ENCODE results near the gene KRTAP1-4. TPM values are rescaled to one million over a fixed set of nuclear protein-coding genes. Genes with fewer than 3 reads are reported as not detected.

KRTAP1-4 gene
- total and polyA plus RNA-seq, 2 of the 4 experiments (the other 2 are of a cell fraction): not detected

GRCh38 chr17:41057547-41057946 lies 27.6 kb upstream of the KRTAP1-4 start:
- intact Hi-C loops (cut with micrococcal nuclease): loop anchor here (5.0 kb wide), 1 partner anchor 100 kb away; no protein-coding TSS in a partner anchor
- Histone ChIP-seq H4K8ac (ENCODE audit: low read depth in 2 of 2, low read length in 2 of 2) (peak overlapping the region in 1 of 2 experiments; percentile 21; a peak in 1 of 4 replicates), H2AK5ac (ENCODE audit: low read depth, low read length) (peak overlapping the region; percentile 72), H3K9me1 (ENCODE audit: insufficient read depth, low read length) (peaks cover 2% of the 10 kb centered on the region; the same call in 1 of the 2 replicates), H3K9me3 (ENCODE audit: control insufficient read depth, insufficient read depth, low read length) (no peaks in the 10 kb centered on the region), H3K36me3 (ENCODE audit: control insufficient read depth, insufficient read depth, low read length) (no peaks in the 10 kb centered on the region), H3K23ac (ENCODE audit: low read depth, low read length) (no peak overlapping the region), H2BK20ac (ENCODE audit: low read depth, low read length) (peak overlapping the region; percentile 38; the same call in 1 of the 2 replicates), H4K20me1 (ENCODE audit: insufficient read depth, low read length) (no peaks in the 10 kb centered on the region), H3K4me2 (ENCODE audit: low read depth, low read length) (no peak overlapping the region), H3K4ac (ENCODE audit: low read depth, low read length) (peak overlapping the region; percentile 34; the same call in 1 of the 2 replicates), H3K27ac (ENCODE audit: insufficient read depth, low read length) (no peak overlapping the region), H3K56ac (ENCODE audit: extremely low read depth, insufficient read depth, low read length) (no peak overlapping the region), H2AK9ac (replicated peaks; ENCODE audit: low read depth, low read length, poor library complexity) (no peak overlapping the region), H2BK15ac (ENCODE audit: low read depth, low read length) (peak overlapping the region; percentile 45; the same call in 1 of the 3 replicates), H3K4me1 (ENCODE audit: control insufficient read depth, insufficient read depth, low read length) (peaks cover 16% of the 10 kb centered on the region), H3K9ac (ENCODE audit: low read depth, low read length) (no peak overlapping the region), H2BK5ac (ENCODE audit: low read depth, low read length, poor library complexity, severe bottlenecking) (peak overlapping the region; percentile 26), H3K27me3 (ENCODE audit: control insufficient read depth, insufficient read depth, low read length) (no peaks in the 10 kb centered on the region), H3K4me3 (ENCODE audit: insufficient read depth, low read depth, low read length) (no peak overlapping the region), H2AFZ (replicated peaks; ENCODE audit: low read length, poor library complexity) (no peak overlapping the region), H2BK120ac (ENCODE audit: low read depth, low read length) (peak overlapping the region; percentile 95; the same call in 1 of the 2 replicates), H4K91ac (ENCODE audit: insufficient read depth, low read depth, low read length) (no peak overlapping the region), H3K18ac (ENCODE audit: low read depth, low read length) (peak overlapping the region; percentile 40; the same call in 1 of the 2 replicates), H3K14ac (replicated peaks; ENCODE audit: low read depth, low read length) (no peak overlapping the region; the same call in 1 of the 2 replicates), H4K5ac (ENCODE audit: low read depth, low read length) (no peak overlapping the region), H3K79me1 (ENCODE audit: low read depth in 1 of 2, low read length in 2 of 2) (no peaks in the 10 kb centered on the region)
- dilution Hi-C loops (cut with HindIII; ENCODE audit: low sequenced_read_pairs, unreplicated experiment): no loop called here
- CTCF ChIA-PET: no interaction called here
- ATAC-seq (ENCODE audit: low read depth) (no peak), DNase-seq (no peak)
- no TSS peak for BruUV-seq (replicated peaks)
- WGBS, 2 experiments (ENCODE audit: extremely low coverage in 2 of 2, insufficient read length in 1 of 2): no CpG with 5 or more reads among the region's 1 CpG
- in situ Hi-C loops (cut with MboI; ENCODE audit: low sequenced_read_pairs): no loop called here
- POLR2A ChIA-PET (ENCODE audit: unreplicated experiment): interaction anchor here (0.6 kb wide), 1 partner anchor 410 kb away, joined by 12 read pairs; no protein-coding TSS in a partner anchor
- no peak for TF ChIP-seq CEBPB (IDR thresholded peaks at IDR 0.05; ENCODE audit: low read depth, low read length)
- TF ChIP-seq BHLHE40 (IDR thresholded peaks at IDR 0.05; ENCODE audit: low read depth, low read length): no peak
- TF ChIP-seq ELK1 (IDR thresholded peaks at IDR 0.05; ENCODE audit: borderline replicate concordance, low read depth, low read length): no peak
- no peak for TF ChIP-seq MAZ (IDR thresholded peaks at IDR 0.05; ENCODE audit: borderline replicate concordance, low read depth, low read length)
- TF ChIP-seq MAFK (IDR thresholded peaks at IDR 0.05; ENCODE audit: low read depth, low read length): no peak
- TF ChIP-seq RCOR1 (IDR thresholded peaks at IDR 0.05; ENCODE audit: insufficient replicate concordance, low read length): no peak
- no peak for TF ChIP-seq NFE2L2 (IDR thresholded peaks at IDR 0.05; ENCODE audit: low read depth, low read length)
- no peak for TF ChIP-seq RAD21 (IDR thresholded peaks at IDR 0.05; ENCODE audit: low read length)
- TF ChIP-seq POLR2A (IDR thresholded peaks at IDR 0.05; ENCODE audit: low read depth, low read length): no peak
- TF ChIP-seq CTCF (conservative IDR thresholded peaks at IDR 0.05; ENCODE audit: low read depth, low read length): no peak
- no peak for TF ChIP-seq FOS (IDR thresholded peaks at IDR 0.05; ENCODE audit: low read depth, low read length)
- no peak for TF ChIP-seq RFX5 (IDR thresholded peaks at IDR 0.05; ENCODE audit: low read depth, low read length)
- no peak for TF ChIP-seq MXI1 (IDR thresholded peaks at IDR 0.05; ENCODE audit: borderline replicate concordance, low read depth, low read length)
- TF ChIP-seq CHD1 (IDR thresholded peaks at IDR 0.05; ENCODE audit: low read depth, low read length): no peak
- TF ChIP-seq SMC3 (IDR thresholded peaks at IDR 0.05; ENCODE audit: low read depth, low read length): no peak
- TF ChIP-seq USF2 (IDR thresholded peaks at IDR 0.05; ENCODE audit: low read depth, low read length): no peak

All from IMR-90 (cell line).